ENCODE results near the gene SCART1.

SCART1 gene

DNA sequence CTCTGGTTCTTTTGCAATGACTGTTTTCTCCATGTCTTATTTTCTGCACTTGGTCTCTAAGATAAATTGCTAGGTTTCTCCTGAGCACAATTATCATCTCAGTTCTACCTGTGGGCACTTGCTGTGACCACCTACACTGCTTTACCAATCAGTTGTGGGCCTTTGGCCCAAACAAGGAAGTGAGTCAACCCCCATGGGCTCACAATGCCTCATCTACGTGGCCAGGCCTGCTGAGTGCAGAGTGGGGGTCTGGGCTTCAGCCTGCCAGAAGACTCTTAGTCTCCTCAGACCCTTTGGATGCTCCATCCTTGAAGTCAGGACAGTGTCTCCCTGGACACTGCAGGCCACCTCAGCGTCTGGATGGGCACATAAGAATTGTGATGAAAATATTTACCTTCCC lies 20.3 kb downstream of the SCART1 start:
- H3K4me3 ChIP-seq (ENCODE audit: low read depth, low read length), result no peak overlapping the region
- TF ChIP-seq, protein P1, sequence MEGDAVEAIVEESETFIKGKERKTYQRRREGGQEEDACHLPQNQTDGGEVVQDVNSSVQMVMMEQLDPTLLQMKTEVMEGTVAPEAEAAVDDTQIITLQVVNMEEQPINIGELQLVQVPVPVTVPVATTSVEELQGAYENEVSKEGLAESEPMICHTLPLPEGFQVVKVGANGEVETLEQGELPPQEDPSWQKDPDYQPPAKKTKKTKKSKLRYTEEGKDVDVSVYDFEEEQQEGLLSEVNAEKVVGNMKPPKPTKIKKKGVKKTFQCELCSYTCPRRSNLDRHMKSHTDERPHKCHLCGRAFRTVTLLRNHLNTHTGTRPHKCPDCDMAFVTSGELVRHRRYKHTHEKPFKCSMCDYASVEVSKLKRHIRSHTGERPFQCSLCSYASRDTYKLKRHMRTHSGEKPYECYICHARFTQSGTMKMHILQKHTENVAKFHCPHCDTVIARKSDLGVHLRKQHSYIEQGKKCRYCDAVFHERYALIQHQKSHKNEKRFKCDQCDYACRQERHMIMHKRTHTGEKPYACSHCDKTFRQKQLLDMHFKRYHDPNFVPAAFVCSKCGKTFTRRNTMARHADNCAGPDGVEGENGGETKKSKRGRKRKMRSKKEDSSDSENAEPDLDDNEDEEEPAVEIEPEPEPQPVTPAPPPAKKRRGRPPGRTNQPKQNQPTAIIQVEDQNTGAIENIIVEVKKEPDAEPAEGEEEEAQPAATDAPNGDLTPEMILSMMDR (IDR thresholded peaks at IDR 0.05; ENCODE audit: borderline replicate concordance, insufficient read depth, low read depth, low read length), result no peak

DNA sequence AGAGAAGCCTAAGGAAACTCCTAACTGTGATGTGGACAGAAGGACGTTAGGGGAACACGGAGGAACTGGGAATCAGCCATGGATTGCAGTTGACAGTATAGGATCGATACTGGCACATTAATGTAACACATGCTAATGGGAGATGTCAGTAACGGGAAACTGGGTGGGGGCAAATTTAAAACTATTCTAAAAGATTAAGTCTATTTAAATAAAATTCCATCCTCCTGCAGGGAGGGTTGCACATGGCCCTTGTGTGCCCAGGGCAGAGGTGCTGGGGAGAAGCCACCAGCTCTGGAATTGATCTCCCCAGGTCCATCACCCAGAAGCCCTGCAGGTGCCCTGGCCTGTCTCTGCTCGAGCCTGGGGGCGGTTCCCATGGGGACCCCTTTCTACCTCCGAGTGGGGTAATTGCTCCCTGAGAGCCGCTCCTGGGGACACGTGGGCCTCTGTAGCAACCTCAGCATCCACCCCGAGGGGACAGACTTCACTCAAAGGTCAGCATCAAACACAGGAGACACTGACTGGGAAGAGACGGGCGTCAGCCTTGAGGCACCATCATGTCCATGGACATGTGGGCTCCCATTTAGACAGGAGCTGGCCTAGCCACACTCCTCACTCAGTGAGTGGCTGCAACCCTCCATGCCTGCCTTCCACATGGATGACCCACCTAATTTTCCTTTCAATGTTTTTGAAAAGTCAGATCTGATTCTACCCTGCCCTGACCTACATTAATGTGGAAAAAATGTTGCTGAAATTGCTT lies 21.1 kb downstream of the SCART1 start:
- H3K4me3 ChIP-seq (ENCODE audit: low read depth, low read length), result no peak overlapping the region
- TF ChIP-seq, protein P1 (IDR thresholded peaks at IDR 0.05; ENCODE audit: borderline replicate concordance, insufficient read depth, low read depth, low read length), result no peak

DNA sequence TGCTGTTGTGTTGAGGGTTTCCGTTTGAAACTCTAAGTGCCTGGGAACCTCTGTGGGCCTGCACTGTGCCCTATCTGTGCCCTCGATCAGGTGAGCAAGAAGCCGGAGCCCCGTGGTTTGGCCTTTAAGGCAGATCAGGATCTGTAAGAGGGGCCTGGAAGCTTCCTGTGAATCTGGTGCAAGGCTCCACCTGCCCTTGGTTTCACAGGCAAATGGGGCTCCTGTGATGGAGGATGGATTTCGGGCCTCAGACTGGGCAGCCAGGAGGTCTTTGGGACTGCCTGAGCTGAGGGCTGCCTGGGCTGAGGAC lies 21.6 kb downstream of the SCART1 start:
- no peak overlapping the region for H3K4me3 ChIP-seq (ENCODE audit: low read depth, low read length)
- TF ChIP-seq, protein P1 (IDR thresholded peaks at IDR 0.05; ENCODE audit: borderline replicate concordance, insufficient read depth, low read depth, low read length), result no peak

DNA sequence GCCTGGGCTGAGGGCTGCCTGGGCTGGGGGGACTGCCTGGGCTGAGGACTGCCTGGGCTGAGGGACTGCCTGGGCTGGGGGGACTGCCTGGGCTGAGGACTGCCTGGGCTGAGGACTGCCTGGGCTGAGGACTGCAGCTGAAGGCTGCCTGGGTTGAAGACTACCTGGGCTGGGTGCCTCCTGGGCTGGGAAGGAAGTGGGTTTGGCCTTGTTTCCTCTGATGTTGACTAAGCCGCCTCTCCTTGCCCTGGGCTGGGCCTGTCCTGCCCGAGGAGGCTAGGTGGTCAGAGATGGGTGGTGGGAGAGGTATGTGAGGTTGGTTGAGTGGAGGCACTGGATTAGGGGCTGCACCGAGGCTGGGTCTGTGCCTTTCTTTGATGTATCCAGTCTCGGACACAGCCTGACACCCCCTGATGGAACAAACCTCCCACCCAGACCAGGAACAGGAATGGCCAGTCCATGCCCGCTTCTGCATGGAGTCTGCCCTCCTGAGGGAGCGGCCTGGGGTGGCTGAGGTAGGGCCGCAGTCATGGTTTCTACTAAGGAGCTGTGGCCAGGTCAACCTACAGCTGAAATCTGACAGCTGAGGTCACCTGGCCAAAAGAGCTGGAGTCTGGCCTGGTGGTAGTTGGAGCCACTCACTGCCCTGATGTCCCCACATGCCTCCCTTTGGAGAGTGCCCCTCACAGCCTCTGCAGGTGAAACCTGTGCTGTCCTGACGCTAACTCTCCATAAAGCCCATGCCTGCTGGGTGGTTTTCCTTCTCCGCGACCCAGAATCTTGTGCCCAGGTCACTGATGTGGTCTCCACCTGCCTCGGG lies 22.3 kb downstream of the SCART1 start:
- no peak overlapping the region for H3K4me3 ChIP-seq (ENCODE audit: low read depth, low read length)
- TF ChIP-seq, protein P1 (IDR thresholded peaks at IDR 0.05; ENCODE audit: borderline replicate concordance, insufficient read depth, low read depth, low read length), result no peak

DNA sequence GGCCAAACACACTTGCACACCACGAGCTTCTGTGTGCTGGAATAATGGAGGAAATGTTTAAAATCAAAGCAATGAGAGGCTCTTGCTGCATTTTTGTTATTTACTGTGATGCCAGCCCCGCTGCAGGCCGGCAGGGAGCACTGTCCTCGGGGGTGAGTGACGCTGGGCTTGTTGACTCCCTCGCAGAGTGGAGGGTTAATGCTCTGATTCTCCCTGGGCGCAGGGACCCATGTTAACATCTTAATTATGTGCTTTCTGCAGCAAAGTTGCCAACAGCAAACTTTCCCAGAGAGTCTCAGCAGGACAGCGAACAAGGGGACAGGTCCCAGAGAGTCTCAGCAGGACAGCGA lies 22.9 kb downstream of the SCART1 start:
- TF ChIP-seq, protein P1 (IDR thresholded peaks at IDR 0.05; ENCODE audit: borderline replicate concordance, insufficient read depth, low read depth, low read length), result no peak
- H3K4me3 ChIP-seq (ENCODE audit: low read depth, low read length), result no peak overlapping the region

DNA sequence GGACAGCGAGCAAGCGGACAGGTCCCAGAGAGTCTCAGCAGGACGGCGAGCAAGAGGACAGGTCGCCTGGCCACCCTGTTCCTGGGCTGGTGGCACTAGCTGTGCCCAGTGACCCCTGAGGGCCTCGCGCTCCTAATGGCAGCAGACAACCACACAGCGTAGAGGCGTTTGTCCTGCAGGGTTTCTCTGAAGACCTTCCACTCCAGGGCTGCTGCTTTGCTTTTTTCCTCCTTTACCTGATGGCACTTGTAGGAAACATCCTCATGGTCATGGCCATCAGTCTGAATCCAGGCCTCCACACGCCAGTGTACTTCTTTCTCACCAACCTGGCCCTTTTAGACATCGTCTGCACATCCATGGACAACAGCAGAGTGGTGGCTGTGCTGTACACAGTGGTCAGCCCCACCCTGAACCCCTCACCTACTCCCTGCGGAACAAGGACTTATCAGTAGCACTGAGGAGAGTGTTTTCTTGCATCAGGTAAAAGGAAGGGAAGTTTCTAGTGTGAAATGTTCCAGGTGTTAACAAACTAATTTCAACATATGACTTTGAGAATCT lies 27.4 kb downstream of the SCART1 start:
- TF ChIP-seq, protein P1 (IDR thresholded peaks at IDR 0.05; ENCODE audit: borderline replicate concordance, insufficient read depth, low read depth, low read length), result no peak
- no peak overlapping the region for H3K4me3 ChIP-seq (ENCODE audit: low read depth, low read length)
